ENCODE results near the gene RALGPS1. TPM values are rescaled to one million over a fixed set of nuclear protein-coding genes. Genes with fewer than 3 reads are reported as not detected.

The RALGPS1 gene
- total and polyA plus RNA-seq, 2 of the 13 experiments (the other 11 are each of a cell fraction or from before 2014, with no cell fraction given) = 3.7 to 6.5 TPM

DNA sequence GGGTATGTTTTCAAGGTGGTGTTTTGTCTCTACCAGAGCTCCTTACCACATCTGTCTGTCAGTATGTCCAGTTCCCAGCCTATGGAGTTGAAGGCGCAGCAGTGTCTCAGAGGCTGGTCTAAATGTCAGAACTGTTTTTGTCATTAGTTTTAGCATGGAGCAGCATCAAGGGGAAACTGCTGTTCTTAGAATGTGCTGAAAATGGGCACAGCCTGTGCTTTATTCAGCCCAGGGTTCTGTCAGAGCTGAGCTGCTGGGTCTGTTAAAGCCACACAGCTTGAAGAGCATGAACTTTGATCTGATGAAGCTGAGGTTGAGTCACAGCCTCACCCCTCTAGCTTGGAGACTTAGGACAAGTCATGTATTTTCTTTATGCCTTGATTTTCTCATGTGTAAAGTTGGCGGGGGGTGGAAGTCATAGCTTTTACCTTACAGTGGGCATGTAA is 71.9 kb downstream of the RALGPS1 start (continued):
- TF ChIP-seq, protein P1, sequence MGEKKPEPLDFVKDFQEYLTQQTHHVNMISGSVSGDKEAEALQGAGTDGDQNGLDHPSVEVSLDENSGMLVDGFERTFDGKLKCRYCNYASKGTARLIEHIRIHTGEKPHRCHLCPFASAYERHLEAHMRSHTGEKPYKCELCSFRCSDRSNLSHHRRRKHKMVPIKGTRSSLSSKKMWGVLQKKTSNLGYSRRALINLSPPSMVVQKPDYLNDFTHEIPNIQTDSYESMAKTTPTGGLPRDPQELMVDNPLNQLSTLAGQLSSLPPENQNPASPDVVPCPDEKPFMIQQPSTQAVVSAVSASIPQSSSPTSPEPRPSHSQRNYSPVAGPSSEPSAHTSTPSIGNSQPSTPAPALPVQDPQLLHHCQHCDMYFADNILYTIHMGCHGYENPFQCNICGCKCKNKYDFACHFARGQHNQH (CRISPR knock-in tag; IDR thresholded peaks at IDR 0.05) = no peak
- no peak for TF ChIP-seq RFX3 (CRISPR knock-in tag; IDR thresholded peaks at IDR 0.05)
- no peak for TF ChIP-seq ZNF567 (CRISPR knock-in tag; IDR thresholded peaks at IDR 0.05; ENCODE audit: borderline replicate concordance)
- no peak for TF ChIP-seq ZNF33B (CRISPR knock-in tag; IDR thresholded peaks at IDR 0.05)
- TF ChIP-seq ZNF644 (CRISPR knock-in tag; IDR thresholded peaks at IDR 0.05; ENCODE audit: low read depth) = no peak
- TF ChIP-seq, protein P2, sequence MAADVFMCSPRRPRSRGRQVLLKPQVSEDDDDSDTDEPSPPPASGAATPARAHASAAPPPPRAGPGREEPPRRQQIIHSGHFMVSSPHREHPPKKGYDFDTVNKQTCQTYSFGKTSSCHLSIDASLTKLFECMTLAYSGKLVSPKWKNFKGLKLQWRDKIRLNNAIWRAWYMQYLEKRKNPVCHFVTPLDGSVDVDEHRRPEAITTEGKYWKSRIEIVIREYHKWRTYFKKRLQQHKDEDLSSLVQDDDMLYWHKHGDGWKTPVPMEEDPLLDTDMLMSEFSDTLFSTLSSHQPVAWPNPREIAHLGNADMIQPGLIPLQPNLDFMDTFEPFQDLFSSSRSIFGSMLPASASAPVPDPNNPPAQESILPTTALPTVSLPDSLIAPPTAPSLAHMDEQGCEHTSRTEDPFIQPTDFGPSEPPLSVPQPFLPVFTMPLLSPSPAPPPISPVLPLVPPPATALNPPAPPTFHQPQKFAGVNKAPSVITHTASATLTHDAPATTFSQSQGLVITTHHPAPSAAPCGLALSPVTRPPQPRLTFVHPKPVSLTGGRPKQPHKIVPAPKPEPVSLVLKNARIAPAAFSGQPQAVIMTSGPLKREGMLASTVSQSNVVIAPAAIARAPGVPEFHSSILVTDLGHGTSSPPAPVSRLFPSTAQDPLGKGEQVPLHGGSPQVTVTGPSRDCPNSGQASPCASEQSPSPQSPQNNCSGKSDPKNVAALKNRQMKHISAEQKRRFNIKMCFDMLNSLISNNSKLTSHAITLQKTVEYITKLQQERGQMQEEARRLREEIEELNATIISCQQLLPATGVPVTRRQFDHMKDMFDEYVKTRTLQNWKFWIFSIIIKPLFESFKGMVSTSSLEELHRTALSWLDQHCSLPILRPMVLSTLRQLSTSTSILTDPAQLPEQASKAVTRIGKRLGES (CRISPR knock-in tag; IDR thresholded peaks at IDR 0.05; ENCODE audit: borderline replicate concordance) = no peak
- TF ChIP-seq ARID2 (CRISPR knock-in tag; IDR thresholded peaks at IDR 0.05; ENCODE audit: borderline replicate concordance) = no peak
- TF ChIP-seq, protein P3, sequence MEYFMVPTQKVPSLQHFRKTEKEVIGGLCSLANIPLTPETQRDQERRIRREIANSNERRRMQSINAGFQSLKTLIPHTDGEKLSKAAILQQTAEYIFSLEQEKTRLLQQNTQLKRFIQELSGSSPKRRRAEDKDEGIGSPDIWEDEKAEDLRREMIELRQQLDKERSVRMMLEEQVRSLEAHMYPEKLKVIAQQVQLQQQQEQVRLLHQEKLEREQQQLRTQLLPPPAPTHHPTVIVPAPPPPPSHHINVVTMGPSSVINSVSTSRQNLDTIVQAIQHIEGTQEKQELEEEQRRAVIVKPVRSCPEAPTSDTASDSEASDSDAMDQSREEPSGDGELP (IDR thresholded peaks at IDR 0.05; ENCODE audit: borderline replicate concordance, low read depth) = no peak
- TF ChIP-seq POLR2G (IDR thresholded peaks at IDR 0.05; ENCODE audit: low read depth, low read length) = no peak
- TF ChIP-seq, protein P4, sequence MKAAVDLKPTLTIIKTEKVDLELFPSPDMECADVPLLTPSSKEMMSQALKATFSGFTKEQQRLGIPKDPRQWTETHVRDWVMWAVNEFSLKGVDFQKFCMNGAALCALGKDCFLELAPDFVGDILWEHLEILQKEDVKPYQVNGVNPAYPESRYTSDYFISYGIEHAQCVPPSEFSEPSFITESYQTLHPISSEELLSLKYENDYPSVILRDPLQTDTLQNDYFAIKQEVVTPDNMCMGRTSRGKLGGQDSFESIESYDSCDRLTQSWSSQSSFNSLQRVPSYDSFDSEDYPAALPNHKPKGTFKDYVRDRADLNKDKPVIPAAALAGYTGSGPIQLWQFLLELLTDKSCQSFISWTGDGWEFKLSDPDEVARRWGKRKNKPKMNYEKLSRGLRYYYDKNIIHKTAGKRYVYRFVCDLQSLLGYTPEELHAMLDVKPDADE (CRISPR knock-in tag; IDR thresholded peaks at IDR 0.05) = no peak
- TF ChIP-seq FOSL2 (CRISPR knock-in tag; IDR thresholded peaks at IDR 0.05) = peak; percentile 73
- 0 out of 2 replicates have a peak, but pooled peaks have one; percentile 21 for TF ChIP-seq CEBPB (IDR thresholded peaks at IDR 0.05; ENCODE audit: borderline replicate concordance, low read depth, low read length)
- no peak for TF ChIP-seq TBX3 (IDR thresholded peaks at IDR 0.05; ENCODE audit: borderline replicate concordance)
- no peak for TF ChIP-seq ZNF251 (CRISPR knock-in tag; IDR thresholded peaks at IDR 0.05)
- peak; percentile 63 for TF ChIP-seq HNF4A (CRISPR knock-in tag; IDR thresholded peaks at IDR 0.05)
- TF ChIP-seq, protein P5, sequence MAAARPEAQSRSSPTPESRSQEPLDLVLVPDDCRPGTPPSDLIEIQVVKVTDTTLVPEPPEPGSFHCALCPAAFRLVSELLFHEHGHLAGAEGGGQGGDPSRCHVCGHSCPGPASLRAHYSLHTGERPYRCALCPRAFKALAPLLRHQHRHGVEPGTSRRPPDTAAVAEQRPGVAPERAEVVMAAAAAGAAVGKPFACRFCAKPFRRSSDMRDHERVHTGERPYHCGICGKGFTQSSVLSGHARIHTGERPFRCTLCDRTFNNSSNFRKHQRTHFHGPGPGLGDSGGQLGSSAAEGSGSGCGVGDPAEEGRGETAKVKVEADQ (CRISPR knock-in tag; IDR thresholded peaks at IDR 0.05; ENCODE audit: borderline replicate concordance) = no peak
- no peak for TF ChIP-seq CHD2 (IDR thresholded peaks at IDR 0.05; ENCODE audit: low read depth, low read length)
- TF ChIP-seq RFXAP (CRISPR knock-in tag; IDR thresholded peaks at IDR 0.05; ENCODE audit: borderline replicate concordance) = no peak
- no peak for TF ChIP-seq ZNF546 (CRISPR knock-in tag; conservative IDR thresholded peaks at IDR 0.05)
- TF ChIP-seq JARID2 (CRISPR knock-in tag; IDR thresholded peaks at IDR 0.05; ENCODE audit: insufficient replicate concordance) = no peak
- no peak for TF ChIP-seq ZNF75D (CRISPR knock-in tag; IDR thresholded peaks at IDR 0.05; ENCODE audit: borderline replicate concordance)

Data from HepG2 (cell line).